Retina (tissue), 1 donor: ENCODE data around the gene ANKS1B.
A peak's percentile ranks its signal among the peaks of the same experiment; 100 is the strongest.

Experiments
- DNase-seq: peaks from one replicate; pipeline ENCODE4 v3.0.0-alpha.2; 2016

ANKS1B gene

DNA sequence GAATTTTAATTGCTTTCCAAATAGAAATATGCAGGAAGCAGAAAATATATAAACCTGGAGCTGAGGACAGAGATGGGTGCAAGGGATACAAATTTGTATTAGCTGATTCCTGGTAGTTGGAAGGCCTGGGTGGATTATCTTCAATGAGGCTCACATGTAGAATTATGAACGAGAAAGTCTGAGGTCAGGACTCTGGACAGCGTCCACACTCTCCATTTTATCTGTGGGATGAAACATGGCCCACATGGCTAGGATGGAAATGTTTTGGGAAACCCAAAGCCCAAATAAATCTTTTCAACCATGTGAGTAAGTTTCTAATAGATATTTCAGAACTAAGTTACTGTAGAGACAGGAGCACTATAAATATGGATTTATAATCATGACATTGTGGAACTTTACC lies 1083.5 kb downstream of the ANKS1B start:
- no peak for DNase-seq

DNA sequence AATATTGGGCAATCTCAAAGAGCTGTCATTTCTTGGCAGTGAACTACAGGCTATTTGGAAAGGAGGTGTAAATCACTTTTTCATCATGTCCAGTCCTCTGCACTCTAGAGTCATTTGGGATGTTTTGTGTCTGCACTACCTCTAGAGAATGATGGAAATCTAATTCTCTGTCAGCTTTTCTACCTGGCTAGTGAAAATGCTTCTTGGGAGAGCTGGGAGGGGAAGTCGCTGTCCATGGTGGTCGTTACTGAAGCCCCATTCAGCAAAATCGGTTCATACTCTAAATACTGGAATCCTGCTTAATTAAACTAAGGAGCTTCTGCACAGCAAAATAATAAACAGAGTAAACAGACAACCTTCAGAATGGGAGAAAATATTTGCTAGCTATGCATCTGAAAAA lies 1087.8 kb downstream of the ANKS1B start:
- DNase-seq, result no peak

GRCh38 chr12:98895086-98895651 lies 1089.6 kb downstream of the ANKS1B start:
- peak; percentile 87 for DNase-seq

DNA sequence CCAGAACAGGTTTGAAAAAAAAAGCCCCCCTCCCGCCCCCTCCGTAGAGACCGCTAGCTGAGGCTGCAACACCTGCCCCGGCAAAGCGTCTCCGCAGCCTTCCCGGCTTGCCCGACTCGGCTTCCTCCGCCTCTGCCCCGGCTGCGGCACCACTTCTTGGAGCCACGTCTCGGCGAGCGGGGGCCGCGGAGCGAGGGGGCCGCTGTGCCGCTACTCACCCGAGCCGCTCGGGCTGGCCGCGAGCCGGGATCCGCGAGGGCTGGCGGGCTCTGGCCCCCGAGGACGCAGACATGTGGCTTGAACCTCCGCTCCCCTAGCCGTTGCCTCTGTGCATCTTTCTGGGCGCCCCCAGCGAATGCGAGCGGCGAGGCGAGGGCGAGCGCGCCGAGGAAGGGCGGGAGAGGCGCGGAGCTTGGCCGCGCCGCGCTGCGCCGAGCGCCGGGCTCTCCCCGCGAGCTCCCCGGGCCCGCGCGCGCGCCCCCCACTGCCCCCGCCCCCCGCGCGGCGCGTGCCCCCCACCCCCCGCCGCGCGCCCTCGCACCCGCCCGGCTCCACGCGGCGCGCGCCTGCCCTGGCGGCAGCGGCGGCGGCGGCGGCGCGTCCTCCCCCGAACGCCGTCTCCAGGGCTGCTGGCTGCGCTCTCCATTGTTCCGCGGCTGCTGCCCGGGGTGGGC lies 1090.2 kb downstream of the ANKS1B start:
- DNase-seq, result peak; percentile 84

- DNase-seq, result peak; percentile 74
Observed at GRCh38 chr12:98893675-98894411, 1090.9 kb downstream of the ANKS1B start.

GRCh38 chr12:98893126-98893674 lies 1091.5 kb downstream of the ANKS1B start:
- peak; percentile 59 for DNase-seq

DNA sequence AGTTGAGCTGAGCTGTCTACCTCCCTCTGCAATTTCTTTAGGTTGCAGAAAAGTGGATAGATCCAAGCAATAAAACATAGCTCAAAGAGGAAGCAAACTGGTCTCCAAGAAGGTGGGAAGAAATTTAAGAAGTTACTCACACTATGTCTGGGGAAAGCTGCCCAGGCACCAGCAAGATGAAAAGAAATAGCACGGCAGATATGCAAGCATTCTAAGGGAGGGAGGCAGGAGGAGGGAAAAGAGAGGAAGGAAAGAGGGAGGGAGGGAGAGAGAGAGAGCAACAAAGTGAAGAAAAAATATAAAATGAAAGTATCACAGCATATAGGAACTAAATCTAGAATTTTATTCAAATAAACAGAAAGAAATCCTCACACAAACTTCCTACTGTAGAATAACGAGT lies 1099.0 kb downstream of the ANKS1B start:
- DNase-seq, result no peak

GRCh38 chr12:98883231-98883630 lies 1101.5 kb downstream of the ANKS1B start:
- no peak for DNase-seq

GRCh38 chr12:98882526-98882925 lies 1102.2 kb downstream of the ANKS1B start:
- no peak for DNase-seq

DNA sequence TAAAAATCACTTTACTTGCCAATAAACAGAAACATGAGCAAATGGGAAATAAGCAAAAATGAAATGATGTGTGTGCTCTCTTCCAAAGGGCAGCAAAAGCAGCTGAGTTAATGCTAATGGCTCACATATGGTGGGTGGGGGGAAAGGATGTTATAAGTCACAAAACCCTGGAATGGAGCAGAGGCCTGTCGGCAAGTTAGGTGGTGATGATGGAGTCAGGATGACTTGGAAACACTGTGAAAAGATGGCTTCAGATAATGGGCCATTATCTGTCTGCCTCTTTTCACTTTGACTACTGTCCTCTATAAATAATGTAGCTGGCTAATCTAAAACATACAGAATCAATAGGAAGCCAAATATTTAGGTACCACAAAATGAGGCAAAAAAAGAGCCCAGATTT lies 1111.0 kb downstream of the ANKS1B start:
- no peak for DNase-seq

- DNase-seq, result peak; percentile 73
Observed at GRCh38 chr12:98870504-98870903, 1114.2 kb downstream of the ANKS1B start.

DNA sequence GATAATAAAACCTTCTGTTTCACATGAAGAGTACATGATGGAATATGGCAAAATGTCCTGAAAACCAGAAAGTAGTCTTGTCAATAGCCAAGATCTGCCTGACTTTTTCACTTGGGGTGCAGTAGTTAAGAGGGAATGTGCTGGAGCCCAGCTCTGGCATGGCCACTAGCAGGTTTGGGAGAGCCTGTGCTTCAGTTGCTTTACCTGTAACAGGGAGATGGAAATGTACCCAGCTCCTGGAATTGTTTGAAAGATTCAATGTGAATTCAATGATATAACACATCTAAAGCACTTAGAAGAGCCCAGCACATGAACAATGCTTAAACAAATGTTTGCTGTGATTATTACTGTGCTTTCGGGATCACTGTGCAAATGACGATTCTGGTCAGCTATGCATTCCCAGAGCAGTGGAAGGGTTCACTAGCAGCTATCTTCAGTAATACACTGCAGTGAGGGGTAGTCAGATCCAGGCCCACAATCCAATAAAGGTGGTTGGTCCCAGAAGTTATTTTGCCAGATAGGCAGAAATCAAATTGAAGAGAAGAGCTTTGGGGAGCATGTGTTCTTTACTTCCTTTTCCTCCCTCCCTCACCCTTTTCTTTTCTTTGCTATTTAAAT lies 1114.7 kb downstream of the ANKS1B start:
- DNase-seq, result no peak

- DNase-seq, result no peak
Observed at GRCh38 chr12:98868538-98868937, 1116.2 kb downstream of the ANKS1B start.

DNA sequence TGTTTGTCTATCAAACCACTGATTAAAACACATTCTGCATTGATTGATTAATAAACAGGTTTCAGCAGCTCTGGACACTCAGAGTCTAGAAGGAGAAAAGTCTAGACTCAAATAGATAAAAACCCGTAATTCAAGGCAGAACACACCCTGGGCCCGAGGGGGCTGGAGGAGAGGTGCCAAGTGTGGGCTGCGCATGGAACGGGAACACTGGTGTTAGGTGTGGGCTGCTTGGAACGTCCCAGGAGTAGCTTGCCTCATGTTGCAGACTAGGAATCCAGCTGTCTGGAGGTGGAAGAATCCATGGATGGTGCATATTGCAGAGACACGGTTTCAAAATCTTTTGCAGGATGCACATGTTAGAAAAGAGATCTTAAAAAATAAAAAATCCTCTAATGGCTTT lies 1116.7 kb downstream of the ANKS1B start:
- DNase-seq, result no peak

GRCh38 chr12:98864363-98864762 lies 1120.4 kb downstream of the ANKS1B start:
- no peak for DNase-seq

DNA sequence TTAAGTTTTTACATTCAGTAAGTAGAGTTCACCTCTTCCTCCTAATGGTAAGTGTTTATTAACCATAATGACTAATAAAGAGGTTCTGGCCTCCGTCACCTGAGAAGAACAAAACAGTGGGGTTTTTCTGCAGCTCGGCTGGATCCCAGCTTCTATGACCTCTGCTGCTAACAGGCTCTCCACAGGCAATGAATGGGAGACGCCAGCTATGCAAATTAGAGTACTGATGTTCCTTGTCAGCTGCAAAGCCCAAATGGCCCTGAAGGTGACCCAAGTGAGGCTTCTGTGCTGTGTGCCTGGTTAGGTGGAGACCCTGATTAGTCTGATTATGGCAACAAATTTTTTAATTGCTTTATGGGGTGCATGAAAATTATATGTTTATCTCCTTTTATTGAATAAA lies 1121.6 kb downstream of the ANKS1B start:
- DNase-seq, result peak; percentile 50

DNA sequence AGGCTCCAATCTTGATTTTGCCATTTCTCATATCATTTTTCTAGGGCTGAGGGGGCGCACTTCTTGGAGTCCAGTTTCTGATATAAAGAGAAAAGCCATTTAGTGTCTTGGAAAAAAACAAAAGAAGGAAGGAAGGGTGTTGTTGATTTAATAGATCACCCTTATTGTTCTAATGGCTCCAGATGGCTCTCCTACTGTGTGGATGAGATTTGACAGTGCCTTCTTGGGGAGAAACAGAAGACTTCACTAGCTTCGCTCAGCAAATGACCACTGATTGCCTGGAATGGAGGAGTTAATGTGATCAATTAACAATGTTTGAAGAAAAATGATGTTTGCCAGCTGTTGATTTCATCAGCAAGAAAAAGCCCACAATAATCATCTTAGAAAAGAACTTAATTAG lies 1123.5 kb downstream of the ANKS1B start:
- DNase-seq, result no peak

DNA sequence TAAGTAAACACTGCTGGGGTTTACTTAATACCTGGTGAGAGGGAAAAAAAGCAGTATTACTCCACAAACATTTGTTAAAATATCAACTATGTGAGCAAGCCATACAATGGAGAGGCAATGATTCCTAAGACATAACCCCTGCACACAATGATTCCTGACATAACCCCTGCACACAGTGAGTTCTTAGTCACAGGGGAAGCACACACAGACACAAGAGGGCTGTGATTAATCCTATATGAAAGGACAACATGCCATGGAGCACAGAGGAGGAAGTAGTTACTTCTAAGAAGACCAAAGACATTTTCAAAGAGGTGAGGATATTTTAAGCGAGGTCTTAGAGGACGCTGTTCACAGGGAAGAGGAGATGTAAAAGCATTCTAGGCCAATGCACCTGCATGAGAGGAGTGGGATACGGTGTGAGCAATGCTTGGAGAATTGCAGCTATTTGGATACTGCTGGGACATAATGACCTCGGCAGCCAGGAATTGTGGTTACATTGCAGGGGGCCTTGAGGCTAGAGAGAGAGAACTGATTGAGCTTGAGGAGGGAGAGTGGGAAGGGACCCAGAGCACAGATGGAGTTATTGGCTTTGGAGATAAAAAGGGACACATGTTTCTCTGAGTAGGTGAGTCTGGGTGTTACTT lies 1127.7 kb downstream of the ANKS1B start:
- no peak for DNase-seq

- DNase-seq, result no peak
Observed at GRCh38 chr12:98852181-98852580, 1132.6 kb downstream of the ANKS1B start.

GRCh38 chr12:98847242-98847641 lies 1137.5 kb downstream of the ANKS1B start:
- no peak for DNase-seq

DNA sequence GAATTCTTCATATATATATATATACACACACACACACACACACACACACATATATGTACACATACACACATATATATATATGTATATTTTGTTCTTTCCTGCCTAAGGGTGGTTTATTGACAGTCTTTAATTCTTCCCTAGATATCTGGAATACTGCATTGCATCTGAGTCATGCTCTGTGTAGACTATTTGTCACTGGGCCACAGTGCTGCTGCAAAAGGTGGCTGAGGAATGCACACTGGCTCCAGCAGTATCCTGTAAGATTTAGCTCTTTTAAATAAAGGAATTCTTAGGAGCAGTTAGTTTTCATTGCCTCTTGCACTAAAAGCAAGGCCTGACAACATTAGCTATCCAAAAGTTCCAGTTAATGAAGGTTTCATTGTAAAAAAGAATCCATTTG lies 1138.8 kb downstream of the ANKS1B start:
- no peak for DNase-seq

- no peak for DNase-seq
Observed at GRCh38 chr12:98840325-98840724, 1144.4 kb downstream of the ANKS1B start.

DNA sequence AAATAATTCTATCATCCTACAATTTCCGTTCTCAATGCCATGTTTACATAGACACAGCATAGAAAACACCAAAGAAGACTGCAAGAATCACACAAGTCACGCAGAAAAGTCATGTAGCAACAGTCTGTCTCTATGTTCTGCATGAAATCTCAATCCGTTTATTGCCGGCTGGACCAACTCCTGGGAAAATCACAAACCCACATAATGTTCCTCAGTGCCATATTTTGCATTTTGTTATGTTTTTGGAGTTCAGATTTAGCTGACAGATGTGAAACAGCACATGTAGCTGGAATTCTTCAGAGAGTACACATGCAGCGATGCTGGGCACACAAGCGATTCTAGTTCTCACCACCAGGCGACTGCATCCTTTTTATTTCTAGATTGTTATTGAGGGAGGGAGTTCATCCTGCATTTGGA lies 1146.5 kb downstream of the ANKS1B start:
- DNase-seq, result no peak
